Measurements from ENCODE around the gene TM4SF1. TPM values are rescaled to one million over a fixed set of nuclear protein-coding genes. Genes with fewer than 3 reads are reported as not detected.

Gene TM4SF1
- total RNA-seq, 1 donor from 2014 or later, result 0.97 TPM

DNA sequence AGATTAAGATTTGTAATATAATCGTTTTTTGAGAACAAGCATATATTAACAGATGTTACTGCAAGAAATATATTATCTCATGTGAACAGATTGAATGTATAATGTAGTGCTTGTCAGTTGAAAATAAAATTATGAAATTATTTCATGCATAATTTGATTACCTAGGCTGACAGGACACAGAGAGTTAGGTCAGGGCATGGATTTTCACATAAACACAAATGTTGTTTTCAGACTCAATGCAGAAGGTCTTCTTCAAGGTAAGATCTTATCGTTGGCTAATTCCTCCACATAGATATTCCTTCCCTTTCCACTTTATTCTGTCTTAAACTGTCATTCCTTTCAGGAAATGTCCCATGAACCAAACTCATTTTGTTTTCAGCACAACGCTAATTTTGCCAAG, 20.1 kb upstream of the TM4SF1 start:
- TF ChIP-seq, protein P1, sequence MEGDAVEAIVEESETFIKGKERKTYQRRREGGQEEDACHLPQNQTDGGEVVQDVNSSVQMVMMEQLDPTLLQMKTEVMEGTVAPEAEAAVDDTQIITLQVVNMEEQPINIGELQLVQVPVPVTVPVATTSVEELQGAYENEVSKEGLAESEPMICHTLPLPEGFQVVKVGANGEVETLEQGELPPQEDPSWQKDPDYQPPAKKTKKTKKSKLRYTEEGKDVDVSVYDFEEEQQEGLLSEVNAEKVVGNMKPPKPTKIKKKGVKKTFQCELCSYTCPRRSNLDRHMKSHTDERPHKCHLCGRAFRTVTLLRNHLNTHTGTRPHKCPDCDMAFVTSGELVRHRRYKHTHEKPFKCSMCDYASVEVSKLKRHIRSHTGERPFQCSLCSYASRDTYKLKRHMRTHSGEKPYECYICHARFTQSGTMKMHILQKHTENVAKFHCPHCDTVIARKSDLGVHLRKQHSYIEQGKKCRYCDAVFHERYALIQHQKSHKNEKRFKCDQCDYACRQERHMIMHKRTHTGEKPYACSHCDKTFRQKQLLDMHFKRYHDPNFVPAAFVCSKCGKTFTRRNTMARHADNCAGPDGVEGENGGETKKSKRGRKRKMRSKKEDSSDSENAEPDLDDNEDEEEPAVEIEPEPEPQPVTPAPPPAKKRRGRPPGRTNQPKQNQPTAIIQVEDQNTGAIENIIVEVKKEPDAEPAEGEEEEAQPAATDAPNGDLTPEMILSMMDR (IDR thresholded peaks at IDR 0.05; ENCODE audit: unreplicated experiment), result no peak
- H3K9me3 Mint-ChIP-seq (ENCODE audit: unreplicated experiment), result no peaks in the 10 kb centered on the region
- no peaks in the 10 kb centered on the region for H3K36me3 Mint-ChIP-seq (ENCODE audit: low read depth, unreplicated experiment)
- no peak overlapping the region for H3K27ac Mint-ChIP-seq (ENCODE audit: unreplicated experiment)
- H3K4me1 Mint-ChIP-seq (ENCODE audit: unreplicated experiment), result peaks cover 6% of the 10 kb centered on the region
- peaks cover 2% of the 10 kb centered on the region for H3K27me3 Mint-ChIP-seq (ENCODE audit: unreplicated experiment)
- H3K4me3 Mint-ChIP-seq (ENCODE audit: unreplicated experiment), result no peak overlapping the region
- no peak for DNase-seq (ENCODE audit: low spot score)

DNA sequence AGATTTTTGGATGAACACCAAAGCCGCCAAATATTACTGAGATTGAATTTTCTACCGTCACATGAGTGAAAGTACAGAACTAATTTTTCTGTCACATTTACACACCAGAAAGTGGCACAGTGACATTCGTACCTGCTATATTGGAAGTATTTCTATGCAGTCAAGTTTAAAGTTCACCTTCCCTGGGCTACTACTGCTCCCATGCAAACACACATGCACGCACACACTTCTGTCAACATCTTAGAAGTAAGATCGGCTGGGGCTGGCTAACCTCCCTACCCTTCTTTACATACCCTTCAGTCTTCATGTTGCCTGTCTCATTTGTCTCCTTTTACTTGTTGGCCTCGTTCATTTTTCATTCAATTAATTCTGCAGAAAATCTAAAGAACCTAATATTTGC, 19.0 kb upstream of the TM4SF1 start:
- H3K27me3 Mint-ChIP-seq (ENCODE audit: unreplicated experiment), result peaks cover 2% of the 10 kb centered on the region
- DNase-seq (ENCODE audit: low spot score), result no peak
- H3K4me1 Mint-ChIP-seq (ENCODE audit: unreplicated experiment), result peaks cover 6% of the 10 kb centered on the region
- H3K27ac Mint-ChIP-seq (ENCODE audit: unreplicated experiment), result no peak overlapping the region
- H3K4me3 Mint-ChIP-seq (ENCODE audit: unreplicated experiment), result no peak overlapping the region
- TF ChIP-seq, protein P1 (IDR thresholded peaks at IDR 0.05; ENCODE audit: unreplicated experiment), result no peak
- H3K9me3 Mint-ChIP-seq (ENCODE audit: unreplicated experiment), result no peaks in the 10 kb centered on the region
- H3K36me3 Mint-ChIP-seq (ENCODE audit: low read depth, unreplicated experiment), result no peaks in the 10 kb centered on the region

DNA sequence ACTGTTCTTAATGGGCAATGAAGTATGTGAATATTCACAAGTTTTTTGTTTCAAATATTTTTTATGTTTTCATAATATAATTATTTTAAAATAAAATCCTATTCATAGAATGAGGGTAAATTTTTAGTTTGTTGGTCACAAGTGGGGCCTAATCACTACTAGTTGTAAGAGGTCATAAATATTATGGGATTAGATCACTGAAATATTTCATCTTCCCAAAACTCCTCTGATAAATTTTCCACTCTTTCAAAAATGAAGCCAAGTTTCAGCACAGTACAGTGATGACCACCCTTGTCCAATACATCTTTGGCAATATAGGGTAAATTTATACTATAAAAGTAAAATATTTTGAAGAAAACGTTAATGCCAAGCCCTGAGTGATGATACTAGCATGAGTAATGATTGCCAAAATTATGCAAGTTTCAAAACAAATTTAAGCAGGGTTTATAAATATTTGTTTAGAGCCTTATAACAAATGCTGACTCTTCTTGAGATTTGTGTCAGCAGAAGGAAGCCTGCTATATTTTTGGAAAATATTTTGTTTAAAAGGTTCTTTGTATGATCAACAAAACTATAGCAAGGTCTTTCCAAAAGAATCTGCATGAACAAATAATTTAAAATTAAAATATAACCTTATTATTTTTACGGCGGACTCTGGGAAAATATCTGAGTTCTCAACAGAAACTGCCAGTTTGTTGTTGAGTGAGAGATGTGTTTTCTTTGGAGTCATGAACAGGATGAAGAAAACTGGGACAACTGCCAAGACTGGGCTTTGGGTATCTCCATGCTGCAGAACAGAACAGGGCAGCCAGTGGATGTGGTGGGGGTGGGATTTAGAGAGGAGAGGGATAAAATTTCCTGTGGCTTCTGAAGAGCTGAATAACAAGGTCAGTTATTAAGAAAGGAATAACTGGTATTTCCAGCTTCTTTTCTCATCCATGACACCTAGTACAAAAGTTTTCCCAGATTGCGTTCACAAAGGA, 17.9 kb upstream of the TM4SF1 start:
- no peak overlapping the region for H3K4me3 Mint-ChIP-seq (ENCODE audit: unreplicated experiment)
- DNase-seq (ENCODE audit: low spot score), result no peak
- no peaks in the 10 kb centered on the region for H3K36me3 Mint-ChIP-seq (ENCODE audit: low read depth, unreplicated experiment)
- peaks cover 7% of the 10 kb centered on the region for H3K4me1 Mint-ChIP-seq (ENCODE audit: unreplicated experiment)
- TF ChIP-seq, protein P1 (IDR thresholded peaks at IDR 0.05; ENCODE audit: unreplicated experiment), result no peak
- H3K27ac Mint-ChIP-seq (ENCODE audit: unreplicated experiment), result no peak overlapping the region
- H3K27me3 Mint-ChIP-seq (ENCODE audit: unreplicated experiment), result peaks cover 2% of the 10 kb centered on the region
- no peaks in the 10 kb centered on the region for H3K9me3 Mint-ChIP-seq (ENCODE audit: unreplicated experiment)

DNA sequence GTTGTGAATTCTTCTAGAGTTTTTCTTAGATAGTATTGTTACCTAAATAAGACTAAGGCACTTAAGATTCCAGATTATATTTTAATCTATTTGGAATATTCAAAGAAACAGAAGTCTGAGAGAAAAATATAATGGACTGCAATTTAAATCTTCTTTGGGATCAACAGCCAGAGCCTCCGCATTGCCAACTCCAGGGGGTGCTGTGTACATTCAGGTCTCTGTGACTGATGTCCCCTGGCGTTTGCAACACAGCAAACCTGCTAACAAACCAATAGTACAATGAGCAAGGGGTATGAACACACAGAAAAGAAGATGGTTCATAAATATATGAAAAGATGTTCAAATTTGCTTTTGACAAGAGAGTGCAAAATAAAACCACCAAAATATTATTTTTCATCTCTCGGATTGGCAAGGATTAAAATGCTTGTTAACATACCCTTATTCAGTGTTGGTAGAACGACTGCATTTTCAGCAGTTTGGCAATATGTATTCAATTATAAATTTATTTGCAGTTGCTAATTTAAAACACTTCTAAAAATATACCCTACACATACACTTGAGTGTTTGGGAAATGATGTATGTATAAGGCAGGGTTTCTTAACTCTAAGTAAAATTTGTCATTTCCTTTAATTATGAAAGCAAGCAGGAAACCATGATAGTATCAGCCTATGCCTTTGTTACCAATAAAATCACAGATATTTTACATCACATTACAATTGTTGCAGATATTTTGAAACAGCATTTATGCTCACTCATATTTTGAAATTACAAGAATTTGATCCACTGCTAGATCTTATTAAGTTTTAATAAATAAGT, 16.1 kb upstream of the TM4SF1 start:
- TF ChIP-seq, protein P1 (IDR thresholded peaks at IDR 0.05; ENCODE audit: unreplicated experiment), result peak; percentile 83
- Mint-ChIP-seq H3K27ac (ENCODE audit: unreplicated experiment) (no peak overlapping the region), H3K9me3 (ENCODE audit: unreplicated experiment) (no peaks in the 10 kb centered on the region), H3K4me3 (ENCODE audit: unreplicated experiment) (no peak overlapping the region), H3K36me3 (ENCODE audit: low read depth, unreplicated experiment) (no peaks in the 10 kb centered on the region), H3K27me3 (ENCODE audit: unreplicated experiment) (peaks cover 2% of the 10 kb centered on the region), H3K4me1 (ENCODE audit: unreplicated experiment) (peaks cover 7% of the 10 kb centered on the region)
- DNase-seq (ENCODE audit: low spot score), result peak; percentile 70
